Embryonic facial prominence (tissue), 1 donor: ENCODE measurements around the gene TFEB.

Experiments used
- DNase-seq: peaks from one replicate; pipeline ENCODE4 v3.0.0-alpha.2; 2016; ENCODE audit errors: extremely low spot score

Gene TFEB

DNA sequence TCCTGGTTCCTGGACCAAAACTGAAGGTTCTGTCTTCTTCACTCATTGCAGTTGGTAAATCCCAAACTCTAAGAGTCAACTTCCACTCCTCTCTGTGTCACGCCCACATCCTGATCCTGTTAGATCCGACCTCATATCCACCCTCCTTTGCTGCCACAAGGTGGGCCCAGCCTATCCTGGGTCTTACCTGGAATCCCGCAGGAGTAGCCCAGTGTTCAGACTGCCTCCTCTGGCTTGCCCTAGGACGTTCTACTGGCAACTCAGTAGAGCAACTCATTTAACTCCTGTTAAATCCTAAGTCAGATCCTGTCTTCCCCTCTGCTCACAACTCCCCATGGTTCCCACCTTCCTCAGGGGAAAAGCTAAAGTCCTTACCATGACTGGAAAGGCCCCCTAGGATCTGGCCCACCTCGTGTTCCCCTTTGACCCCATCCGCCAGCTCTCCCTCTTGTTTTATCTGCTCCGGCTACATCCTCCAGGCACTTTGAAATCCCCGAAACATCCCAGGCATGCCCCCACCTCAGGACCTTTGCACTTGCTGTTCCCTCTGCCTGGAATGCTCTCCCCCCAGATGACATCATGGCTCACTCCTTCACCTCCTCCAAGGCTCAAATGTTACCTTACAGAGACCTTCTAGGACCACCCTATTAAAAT is 43.9 kb downstream of the TFEB start:
- no peak for DNase-seq

DNA sequence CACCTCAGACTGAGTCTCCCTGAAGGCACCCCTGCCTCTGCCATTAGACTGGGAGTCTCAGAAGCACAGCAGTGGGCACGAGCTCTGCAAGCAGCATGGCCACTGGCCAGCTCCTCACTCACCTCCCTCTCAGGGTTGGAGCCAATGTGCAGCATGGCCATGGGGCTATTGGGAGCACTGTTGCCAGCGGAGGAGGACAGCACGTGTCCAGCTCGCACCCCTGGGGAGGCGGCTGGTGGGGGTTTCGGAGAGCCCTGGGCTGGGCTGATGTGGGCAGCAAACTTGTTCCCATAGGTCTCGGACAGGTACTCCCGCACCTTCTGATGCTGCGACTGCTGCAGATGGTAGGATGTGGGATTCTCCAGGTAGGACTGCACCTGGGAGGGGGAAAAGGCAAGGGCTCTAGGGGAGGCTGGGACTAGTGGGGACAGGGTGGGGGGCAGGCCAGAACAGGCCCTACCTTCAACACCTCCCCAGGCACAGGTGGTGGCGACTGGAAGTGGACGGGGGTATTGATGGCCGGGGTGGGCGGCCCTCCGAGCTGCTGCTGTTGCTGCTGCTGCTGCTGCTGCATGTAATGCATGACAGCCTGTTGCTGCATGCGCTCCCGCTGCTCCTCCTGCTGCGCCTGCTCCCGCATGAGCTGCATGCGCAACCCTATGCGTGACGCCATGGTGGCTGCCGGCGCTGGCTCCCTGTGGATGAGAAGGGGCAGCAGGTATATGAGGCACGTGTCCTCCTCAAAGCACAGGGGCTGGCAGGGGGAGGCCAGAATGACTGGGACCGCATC is 44.7 kb downstream of the TFEB start:
- no peak for DNase-seq

DNA sequence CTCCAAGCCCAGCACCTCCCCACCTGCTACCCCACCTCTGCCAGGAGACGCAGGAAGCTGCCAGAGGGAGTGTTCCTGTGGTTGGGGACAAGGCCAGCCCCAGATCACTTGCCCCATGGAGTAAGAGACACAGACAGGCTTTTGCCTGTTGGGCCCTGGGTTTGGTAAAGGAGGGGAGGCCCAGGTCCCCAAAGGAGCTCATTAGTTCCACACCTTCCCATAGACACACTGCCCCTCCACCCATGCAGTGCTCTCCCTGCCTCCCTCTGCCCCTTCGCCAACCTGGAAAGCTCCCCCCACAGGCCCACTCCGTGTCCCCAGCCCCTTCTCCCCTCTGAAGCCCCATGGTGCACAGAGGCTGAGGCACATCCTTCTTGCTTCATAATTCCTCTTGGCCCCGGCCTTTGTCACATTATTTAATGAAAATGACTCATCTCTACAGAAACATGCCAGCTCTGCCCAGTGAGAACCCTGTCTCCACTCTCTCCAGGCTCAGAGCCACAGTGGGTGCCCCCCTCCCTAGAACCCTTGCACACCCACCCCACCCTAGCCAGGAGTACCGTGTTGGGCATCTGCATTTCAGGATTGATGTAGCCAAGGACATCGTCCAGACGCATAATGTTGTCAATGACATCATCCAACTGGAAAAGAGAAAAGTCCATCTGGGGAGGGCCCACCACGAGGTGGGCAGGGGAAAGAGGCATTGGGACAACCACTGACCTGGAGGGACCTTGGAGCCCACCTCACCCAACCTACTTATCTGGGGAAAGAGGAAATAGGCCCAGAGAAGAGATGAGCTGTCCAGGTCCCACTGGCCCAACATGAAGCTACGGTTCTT is 46.0 kb downstream of the TFEB start:
- no peak for DNase-seq

DNA sequence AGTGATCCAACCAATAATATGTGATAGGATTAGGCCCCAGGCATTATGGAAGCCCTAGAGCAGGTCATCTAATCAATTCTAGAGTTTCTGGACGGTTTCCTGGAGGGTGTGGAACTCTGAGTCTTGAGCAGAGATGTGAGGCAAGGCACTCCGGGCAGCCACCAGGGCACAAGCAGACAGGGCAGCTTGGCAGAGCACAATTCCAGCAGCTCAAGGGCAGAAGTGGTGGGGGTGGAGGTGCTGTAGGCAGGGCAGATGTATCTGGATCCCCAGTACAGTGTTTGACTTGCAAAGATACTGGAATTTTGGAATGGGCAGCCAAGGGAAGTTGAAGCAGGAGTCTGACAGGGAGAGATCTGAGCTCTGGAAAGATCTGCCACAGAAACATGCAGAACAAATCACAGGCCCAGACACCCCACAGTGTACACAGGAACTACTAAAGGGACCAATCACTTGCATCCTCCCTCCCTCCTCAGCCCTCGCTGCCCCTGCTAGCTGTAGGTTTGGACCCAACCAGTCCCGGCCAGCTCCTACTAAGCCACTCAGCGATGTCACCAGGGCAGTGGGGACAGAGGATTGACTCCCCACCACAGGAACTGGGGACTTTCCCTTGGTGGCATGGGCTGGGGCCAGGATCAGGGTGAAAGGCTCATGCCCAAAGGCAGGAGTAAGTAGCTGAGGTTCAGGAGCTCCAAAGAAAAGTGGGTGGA is 47.0 kb downstream of the TFEB start:
- no peak for DNase-seq

DNA sequence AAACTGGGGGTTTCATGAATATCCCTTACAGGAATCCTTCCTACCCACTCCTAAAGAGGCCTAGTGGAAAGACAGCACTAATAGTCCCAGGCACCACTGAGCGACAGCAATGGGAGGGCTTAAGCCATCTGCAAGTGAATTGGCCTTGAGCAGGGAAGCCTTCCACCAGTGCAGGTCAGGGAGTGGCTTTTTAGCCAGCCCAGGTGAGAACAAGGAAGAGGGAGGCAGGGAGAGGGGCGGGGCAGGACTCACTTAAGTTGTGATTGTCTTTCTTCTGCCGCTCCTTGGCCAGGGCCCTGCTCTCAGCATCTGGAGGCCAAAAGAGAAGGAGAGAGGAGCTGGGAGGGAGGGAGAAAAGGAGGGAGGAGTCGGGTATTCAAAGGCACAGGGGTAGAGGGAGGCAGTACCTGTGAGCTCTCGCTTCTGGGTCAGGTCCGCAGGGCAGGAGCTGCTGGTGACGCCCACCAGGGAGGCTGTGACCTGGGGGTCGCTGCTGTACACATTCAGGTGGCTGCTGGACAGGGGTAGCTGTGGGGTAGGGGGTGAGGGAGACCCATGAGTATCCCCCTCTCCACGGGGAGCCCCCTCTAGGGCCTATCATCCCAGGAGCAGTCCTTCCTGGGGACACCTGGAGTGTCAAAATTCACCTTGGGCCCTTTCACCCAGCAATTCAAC is 47.8 kb downstream of the TFEB start:
- DNase-seq: no peak

DNA sequence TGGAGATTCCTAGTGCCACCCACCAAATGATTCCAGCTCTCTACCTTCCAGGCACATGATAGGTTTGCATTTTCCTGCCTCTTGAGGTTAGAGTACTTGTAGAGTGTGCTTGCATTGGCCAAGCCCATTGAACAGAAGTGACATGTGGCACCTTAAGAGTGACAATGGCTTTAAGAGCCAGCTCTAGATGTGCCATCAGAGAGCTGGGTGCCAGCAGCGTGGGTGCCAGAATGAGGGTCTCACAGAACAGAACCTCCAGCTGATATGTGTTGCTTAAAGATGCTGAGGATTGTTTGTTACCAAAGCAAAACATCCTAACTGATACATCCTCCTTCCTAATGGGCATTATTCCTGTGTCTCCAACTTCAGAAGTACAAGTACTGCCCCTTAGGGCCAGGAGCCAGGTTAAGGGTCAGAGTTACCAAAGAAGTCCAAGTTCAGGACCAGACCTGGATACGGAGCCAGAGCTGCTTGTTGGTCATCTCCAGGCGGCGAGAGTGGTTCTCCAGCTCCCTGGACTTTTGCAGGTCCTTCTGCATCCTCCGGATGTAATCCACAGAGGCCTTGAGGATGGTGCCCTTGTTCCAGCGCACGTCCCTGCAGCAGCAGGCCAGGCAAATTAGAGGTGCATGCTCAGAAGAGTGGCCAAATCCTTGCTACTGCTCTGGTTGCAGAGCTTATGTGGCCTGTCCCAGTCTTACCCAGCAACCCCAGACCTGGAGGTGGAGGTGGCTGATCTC is 49.6 kb downstream of the TFEB start:
- DNase-seq: no peak

DNA sequence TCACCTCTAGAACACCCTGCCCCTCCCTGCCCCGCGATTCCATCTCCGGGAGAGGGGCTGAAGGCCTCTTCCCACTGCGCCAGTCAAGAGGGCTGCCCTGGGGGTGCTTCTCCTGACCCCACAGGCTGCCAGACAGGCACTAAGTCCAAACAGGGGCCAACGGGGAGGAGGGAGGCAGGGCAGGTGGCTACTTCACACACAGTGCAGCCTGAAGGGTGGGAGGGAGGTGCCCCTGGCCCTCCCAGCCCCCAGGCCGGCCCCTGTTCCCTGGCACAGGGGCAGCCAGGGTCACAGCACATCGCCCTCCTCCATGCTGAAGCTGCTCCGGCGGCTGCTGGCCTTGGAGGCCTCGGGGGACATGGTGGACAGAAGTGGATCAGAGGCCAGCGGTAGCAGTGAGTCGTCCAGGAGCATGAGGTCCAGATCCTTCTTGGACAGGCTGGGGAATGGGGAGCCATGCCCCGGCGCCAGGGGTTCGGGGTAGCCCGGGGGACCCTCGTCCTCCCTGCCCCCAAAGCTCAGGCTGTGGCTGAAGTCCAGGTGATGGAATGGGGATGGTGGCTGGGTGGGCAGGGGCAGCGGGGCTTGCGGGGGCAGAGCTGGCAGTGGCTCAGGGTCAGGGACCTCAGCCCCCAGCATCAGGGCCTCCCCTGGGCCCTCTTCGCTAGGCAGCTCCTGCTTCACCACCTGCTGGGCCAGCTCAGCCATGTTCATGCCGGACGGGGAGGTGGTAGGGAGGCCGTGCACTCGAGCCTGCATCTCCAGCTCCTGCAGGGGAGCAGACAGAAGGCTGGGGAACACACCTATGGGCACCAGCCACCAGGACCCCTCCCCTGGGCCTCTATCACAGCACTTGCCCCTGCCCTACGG is 50.9 kb downstream of the TFEB start:
- DNase-seq: no peak

DNA sequence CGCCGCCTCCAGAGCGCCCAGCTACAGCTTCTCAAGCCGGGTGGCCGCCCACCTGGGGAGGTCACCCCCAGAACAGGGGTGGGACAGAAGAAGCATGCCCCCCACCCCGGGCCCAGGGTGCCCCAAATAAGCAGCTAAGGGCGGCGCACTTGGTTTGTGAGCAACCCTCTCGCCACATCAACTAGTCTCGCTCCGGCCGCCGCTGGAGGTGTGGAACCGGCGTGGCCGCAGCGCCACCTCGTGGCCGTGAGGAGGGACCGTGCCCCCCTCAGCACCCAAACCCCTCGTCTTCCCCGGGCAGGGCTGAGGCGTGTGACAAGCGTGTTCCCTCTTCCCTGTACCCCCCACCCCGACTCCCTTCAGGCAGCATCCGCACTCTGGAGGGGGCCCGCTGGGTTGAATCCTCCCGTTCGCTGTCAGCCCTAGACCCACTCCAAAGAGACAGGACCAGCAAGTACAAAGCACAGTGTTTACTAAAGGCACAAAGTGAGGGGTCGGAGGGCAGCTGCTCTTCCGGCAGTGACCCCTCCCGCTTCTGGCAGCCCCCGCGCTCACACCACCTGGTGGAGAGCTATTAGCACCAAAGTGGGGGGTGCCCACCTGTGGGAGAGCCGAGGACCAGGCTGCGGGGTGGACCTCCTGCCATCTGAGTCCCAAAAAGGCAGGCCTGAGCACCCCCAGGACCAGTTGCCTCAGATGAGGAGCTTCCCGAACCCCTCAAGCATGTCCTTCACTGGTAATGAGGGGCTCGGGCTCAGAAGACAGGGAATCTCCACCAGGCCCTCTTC is 51.7 kb downstream of the TFEB start:
- peak; percentile 59 for DNase-seq

DNA sequence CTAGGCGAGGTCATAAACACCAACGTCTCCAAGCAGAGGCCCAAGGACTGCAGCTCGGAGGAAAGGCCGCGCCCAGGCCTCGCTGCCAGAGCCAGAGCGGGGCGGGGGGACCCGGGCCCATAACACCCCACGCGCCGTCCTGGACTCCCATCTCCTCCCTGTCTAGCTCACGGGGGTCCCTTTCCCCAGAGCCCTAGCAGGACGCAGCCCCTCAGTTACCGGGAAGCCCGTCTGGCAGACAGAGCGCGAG is 52.2 kb downstream of the TFEB start:
- DNase-seq: no peak

DNA sequence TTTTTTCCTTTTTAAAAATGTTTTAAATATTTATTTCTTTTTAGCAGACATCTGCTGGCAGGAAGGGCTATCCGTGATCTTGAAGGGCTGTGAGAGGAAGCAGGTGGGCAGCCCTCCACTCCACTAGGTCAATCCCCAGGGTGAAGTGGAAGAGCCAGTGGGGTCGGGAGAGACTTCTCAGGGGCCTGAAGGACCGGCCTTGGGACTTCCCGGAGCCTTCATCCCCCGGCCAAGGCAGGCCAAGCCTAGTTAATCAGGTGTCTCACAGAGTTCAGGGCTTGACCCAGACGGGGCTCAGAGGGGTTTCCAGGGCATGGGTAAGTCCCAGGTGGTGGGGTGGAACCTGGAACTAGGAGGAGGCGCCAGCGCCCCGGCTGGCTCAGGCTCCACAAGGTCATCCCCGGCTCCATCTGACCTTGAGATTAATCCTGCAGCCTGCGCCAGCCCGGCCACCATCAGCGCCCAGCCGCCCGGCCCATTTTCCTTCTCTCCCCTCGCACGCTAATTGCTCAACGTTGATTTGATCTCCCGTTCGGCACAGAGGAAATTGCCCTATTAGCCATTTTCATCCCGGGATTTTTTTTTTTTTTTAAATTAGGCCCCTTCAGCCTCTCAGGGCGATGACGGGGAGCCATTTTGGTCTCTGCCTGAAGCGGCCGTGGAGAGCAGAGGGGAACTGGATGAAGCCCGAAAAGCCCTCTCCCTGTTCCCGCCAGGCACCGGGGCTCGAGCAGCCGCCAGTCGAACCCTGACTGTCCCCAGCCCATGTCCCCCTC is 52.7 kb downstream of the TFEB start:
- DNase-seq: no peak

DNA sequence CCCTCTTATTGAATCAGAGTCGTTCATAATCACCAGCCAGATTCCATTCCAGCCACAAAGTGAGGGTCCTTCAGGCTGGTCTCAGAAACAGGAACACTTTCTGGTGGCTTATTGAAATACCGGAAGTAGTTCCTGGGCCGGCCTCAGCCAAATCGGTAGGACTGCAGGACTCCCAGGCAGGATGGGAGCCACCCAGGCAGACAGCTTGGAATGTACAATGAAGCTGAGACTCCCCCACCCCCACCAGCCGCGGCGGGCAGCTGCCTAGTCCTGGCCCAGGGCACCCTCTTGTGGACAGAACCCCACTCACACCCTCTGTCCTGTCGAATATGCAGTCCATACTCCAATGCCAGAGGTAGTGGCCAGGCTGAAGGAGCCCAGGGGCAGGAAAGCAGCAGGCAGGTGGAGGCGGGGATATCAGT is 53.3 kb downstream of the TFEB start:
- DNase-seq: peak; percentile 80

DNA sequence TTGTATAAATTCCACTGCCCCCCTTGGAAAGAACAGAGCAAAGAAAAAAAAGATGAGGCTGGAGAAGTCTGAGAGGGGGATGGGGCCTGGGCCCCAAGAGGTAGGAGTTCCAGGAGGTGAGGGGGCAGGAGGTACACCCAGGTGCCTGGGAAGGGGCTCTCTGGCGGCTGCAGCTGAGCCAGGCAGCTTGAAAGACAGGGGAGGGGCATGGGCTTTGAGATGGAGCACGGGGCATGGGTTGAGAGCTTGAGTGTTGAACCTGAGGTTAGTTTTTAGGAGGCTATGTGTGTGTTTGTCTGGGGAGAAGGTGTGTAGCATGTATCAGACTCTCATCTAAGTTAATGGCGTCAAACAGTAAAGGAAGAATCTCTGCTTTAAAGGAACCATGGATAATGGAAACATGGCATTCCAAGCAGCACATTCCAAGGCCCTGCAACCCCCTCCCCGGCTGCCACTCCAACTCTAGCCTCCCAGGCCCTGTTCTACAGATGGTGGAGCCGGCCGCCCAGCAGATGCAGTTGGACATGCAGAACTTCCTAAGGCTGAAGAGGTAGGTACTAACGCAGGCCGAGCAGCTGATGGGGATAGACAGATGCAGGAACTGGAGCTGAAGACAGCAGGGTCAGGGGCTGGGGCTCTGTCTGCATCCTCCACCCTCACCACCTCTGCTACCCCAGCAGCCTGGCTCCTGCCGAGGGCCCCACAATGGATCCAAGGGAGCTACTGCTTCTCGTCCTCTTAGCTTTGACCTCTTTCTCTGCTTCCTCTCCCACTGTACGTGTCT is 55.0 kb downstream of the TFEB start:
- no peak for DNase-seq

DNA sequence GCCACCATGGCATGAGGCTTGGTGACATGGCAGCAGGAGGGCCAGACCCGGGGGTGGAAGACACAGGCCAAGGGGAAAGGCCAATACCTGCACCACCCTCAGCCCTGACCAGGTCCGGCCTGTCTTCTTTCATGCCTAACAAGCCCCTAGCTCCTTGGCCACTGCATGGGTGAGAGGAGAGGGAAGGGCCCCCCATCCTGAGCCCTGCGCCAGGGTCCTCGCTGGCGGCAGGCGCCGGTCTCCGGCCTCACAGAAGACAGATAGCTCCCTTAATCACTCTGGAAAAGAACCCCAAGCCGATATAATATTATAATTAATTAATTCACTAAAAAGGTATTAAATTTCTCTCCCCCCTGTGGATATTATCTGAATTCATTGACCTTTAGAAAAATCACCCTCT is 55.7 kb downstream of the TFEB start:
- no peak for DNase-seq

DNA sequence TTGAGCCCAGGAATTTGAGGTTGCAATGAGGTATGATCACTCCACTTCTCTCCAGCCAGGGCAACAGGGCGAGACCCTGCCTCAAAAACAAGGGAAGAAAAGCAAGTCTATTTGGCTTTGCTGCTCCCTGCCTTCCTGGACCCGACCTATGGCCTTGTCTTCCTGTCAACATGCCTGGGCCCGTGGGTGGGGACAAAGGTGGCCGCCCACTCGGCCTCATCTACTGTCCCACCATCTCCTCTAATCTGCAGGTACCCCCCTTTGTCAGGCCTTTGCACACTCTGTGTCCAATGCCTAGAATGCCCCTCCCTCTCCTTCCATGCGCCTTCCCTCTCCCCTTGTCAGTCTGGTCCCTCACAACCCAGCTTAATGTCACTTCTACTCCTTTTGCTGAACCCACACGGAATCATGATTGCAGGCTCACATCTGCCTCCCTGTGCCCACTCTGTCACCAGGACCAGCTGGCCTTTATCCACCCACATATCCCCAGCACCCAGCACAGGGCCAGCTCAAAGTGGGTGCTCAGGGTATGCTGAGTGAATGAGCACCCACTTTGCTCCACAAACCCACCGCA is 56.8 kb downstream of the TFEB start:
- DNase-seq: no peak

DNA sequence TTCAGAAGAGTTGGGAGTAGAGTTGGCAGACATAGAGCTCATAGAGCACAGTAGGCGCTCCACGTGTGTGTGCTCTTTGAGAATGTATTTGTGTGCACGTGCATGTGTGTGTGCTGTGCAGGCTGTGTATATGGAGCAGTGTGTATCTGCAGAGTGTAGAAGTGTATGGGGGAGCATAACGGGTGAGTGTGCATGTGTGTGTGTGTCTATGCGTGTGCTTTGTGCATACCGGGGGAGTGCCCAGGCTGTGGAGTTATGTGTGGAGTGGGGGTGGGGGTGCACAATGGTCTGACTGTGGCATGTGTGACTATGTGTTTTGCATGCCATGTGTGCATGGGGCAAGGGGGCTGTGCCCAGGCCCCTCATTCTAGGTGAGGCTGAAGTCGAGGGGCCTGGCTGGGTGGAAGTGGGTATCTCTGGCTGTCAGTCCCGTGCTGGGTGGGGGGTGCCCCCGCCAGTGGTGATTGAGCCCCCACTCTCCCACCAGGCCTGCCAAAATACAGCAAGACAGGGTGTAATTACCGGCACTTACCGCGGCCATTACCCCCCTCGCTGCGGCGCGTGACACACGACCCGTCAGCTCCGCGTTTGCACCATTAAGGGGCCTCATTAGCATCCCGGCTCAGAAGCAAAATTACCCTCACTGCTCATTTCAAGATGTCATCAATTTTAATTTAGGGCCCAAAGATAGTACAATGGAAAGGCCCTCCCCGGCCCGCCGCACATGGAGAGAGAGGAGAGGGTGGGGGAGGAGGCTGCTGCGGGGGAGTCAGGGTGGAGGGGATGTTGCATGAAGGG is 58.1 kb downstream of the TFEB start:
- DNase-seq: no peak

DNA sequence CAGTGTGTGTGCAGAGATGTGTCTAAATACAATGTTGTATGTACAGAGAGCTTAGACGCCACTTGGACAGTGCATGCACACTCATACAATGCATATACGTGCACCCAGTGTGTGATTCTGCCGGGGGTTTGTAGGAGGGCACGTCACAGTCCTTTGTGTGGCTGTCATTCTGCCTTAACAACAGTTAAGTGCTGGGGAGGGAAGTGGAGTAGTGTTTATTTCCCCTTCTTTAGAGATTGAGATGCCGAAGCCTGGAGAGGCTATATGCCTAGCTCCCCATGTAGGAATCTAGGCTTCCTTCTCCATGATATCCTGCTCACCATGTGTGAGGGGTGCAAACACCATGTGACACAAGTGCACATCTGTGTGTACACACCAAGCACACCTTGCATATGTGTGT is 59.0 kb downstream of the TFEB start:
- DNase-seq: no peak
